GM04504 (cell line): ENCODE data around the gene DEDD2.

Experiments
- DNase-seq: peaks from one replicate; pipeline ENCODE4 v3.0.0-alpha.2; 2012; ENCODE audit warnings: low read depth

The DEDD2 gene

DNA sequence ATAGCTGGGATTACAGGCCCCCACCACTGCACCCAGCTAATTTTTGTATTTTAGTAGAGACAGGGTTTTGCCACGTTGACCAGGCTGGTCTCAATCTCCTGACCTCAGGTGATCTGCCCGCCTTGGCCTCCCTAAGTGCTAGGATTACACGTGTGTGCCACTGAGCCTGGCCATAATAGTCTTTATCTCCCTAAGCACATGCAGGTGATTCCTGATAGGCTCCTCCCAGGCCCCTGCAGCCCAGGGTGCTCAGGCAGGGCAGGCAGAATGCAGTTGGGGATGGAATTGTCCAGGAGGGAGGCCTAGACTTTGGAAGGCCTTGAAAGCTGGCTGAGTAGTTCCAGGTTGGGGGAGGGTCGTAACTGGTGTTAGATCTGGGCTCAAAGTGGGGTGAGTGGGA, 11.2 kb upstream of the DEDD2 start:
- no peak for DNase-seq

DNA sequence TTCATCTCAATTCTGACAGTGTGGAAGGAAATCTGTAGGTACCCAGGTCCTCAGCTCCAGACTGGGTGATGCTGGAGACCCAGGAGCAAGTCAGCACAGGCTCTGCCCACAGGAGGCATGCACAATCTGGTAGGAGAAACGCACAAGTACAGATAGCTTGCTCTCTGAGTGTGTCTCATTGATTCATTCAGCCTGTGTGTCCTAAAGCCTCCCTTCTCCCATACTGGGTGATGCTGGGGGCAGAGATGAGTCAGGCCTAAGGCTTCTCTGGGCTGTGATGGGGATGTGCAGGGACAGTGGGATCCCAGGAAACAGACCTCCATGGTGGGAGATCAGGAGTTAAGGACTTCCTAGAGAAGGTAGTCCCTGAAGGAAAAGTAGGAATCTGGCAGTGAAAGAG, 9.4 kb upstream of the DEDD2 start:
- DNase-seq = no peak

DNA sequence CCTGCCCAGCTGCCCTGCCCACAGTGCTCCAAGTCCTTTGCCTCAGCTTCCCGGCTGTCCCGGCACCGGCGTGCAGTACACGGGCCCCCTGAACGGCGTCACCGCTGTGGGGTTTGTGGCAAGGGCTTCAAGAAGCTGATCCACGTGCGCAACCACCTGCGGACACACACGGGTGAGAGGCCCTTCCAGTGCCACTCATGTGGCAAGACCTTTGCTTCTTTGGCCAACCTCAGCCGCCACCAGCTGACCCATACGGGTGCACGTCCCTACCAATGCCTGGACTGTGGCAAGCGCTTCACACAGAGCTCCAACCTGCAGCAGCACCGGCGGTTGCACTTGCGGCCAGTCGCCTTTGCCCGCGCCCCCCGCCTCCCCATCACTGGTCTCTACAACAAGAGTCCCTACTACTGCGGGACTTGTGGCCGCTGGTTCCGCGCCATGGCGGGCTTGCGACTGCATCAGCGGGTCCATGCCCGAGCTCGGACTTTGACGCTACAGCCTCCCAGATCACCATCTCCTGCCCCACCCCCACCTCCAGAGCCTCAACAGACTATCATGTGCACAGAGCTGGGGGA, 8.3 kb upstream of the DEDD2 start:
- DNase-seq = no peak

DNA sequence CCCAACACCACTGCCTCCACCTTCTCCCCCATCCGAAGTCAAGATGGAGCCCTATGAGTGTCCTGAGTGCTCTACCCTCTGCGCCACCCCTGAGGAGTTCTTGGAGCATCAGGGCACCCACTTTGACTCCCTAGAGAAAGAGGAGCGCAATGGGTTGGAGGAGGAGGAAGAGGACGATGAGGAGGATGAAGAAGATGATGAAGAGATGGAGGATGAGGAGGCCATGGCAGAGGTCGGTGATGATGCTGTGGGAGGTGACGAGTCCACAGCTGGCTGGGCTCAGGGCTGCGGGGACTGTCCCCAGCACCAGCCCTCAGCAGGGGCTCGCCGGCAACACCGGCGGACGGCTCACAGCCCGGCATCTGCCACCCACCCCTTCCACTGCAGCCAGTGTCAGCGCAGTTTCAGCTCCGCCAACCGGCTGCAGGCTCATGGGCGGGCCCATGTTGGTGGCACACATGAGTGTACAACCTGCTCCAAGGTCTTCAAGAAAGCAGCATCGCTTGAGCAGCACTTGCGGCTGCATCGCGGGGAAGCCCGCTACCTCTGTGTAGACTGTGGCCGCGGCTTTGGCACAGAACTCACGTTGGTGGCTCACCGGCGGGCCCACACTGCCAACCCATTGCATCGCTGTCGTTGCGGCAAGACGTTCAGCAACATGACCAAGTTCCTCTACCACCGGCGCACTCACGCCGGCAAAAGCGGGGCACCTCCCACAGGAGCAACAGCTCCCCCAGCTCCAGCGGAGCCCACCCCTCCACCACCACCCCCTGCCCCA, 7.7 kb upstream of the DEDD2 start:
- no peak for DNase-seq

DNA sequence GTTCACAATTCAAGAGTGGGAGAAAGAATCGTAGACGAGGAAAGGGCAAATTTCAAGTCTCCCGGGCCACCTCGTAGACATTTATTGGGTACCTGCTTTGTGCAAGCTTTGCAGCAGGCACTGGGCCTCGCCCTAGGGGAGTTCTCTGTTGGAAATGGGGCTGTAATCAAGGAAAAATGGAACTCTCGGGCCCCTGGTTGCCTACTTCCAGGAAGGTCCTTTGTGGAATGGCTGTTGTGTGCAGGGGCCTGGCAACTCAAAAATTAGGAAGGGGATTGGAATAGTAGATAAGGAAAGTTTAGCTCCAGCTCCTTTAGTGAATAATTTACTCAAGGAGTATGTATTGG, 3.2 kb upstream of the DEDD2 start:
- DNase-seq = no peak

DNA sequence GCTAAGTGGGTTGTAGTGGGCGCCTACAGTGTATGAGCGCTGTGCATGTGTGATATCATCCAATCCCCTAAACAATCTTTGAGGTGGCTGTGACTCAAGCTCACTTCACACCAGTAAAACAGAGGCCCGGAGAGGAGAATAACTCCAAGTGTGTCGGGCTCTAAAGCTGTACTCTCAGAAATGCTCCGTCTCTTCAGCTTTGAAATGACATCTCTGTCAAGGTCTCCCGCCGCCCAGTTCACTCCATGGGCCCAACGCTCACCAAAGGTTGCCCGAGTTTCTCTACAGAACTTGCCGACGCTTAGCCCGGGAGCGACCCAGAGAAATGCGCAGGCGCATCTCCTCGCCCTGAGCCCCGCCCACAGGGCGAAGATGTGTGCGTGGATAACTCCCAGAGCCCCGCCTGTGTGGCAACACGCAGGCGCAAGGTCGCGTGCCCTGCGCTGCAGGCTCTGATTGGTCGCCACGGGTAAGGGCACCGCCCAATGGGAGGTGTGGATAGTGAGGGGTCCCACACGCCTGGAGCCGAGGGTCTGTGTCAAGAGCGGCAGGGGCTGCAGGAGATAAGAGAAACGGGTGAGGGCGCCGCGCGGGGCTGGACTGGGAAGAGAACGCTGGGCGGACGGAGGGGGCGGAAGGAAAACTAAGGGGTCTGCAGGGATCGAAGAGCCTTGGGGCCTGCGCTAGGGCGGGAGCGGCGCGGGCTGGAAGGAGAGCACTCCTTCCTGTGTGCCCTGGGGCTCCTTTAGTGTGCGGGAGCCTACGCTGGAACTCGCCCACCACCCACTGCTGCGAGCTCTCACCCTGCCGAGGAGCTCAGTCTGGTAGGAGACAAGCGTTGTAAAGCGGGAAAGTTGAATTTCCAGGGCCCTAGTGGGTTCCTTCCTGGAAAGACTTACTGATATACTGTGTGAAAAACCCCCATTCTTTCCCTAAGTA, 2.6 kb upstream of the DEDD2 start, which contains the start of gene ZNF526:
Gene ZNF526, plus strand, starts transcription at position 501 of the 939 bp plus-strand sequence. CDS start 4,092 bp downstream, outside the sequence.
- DNase-seq = peak; percentile 94

DNA sequence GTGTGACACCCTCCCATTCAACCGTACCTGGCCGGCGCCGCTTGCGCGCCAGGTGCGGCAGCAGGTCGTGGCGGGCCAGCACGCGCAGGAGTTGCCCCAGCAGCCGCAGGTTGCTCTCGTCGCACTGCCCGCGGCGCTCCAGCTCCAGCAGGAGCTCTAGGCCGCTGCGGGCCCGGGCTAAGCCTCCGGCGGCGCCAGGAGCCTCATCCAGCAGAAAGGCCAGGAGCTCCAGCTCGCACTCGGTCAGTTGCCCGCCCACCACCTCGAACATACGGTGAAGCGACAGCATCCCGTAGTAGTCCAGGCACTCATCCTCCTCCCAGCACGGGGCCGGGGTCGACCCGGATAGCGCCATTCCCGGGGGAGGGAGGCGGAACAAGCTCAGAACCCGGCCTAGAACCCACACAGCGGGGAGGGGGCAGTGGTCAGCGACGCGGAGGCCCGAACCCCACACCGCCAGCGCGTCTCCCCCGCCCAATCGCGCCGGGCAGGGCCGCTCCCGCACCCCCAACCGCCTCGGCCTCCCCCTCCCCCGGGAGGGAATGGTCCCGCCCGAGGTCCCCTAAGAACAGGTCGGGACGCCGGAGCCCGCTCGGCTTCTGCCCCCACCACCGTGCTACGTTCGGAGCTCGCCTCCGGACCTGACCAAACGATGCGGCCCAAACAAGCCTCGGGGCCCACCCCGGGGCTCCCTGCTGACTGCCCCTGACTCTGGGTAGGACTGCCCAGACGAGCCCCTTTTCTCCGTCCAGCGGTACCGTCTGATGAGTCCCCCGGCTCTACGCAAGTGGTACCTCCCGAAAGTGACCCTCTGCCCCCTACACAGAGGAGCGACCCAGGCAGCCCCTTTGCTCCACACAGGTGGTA, 591 bp downstream of the DEDD2 start:
- DNase-seq = no peak

DNA sequence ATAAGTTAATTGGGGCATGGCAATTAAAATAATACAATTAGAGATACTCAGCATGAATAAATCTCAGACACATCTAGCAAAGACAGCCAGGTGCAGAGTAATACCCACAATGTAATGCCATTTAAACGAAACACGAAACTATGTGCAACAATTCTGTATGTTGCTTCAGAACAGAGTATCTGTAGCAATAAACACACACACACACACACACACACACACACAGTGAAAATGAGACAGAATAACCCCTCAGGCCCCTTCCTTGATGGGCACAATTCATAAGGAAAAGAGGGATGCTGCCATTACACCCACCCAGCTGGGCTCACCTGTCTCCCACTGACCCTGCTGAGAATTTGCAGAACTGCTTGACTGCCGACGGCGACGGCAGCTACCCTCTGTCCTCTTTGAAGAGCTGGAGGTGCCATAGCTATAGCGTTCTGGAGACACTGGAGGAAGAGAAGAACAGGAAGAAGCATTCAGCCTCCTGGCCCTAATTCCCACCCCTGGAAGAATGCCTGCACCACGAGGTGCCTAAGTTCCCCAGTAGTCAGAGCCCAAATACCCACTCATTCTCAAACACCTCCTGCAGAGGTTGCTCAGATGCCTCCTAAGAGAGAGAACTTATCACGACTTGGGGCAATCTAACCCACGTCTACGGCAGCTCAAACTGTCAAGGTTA, 2.5 kb downstream of the DEDD2 start:
- DNase-seq = no peak

DNA sequence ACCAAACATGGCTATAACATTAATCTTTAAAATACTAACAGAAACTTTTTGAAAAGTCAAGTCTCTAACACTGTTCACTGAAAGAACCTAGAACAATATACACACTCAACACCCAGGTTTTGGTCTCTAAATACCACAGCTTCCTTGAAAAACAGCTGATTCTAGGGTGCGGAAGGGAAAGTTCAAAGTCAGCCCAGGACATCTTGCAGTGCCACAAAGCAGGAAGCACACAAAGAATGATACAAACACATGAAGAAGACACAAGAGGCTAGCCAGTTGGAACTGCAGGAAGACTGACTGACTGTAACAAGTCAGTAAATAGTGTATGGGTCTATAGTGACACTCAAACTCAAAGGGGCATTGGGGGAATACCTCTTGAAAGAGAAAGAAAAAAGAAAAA, 4.6 kb downstream of the DEDD2 start:
- DNase-seq = no peak

DNA sequence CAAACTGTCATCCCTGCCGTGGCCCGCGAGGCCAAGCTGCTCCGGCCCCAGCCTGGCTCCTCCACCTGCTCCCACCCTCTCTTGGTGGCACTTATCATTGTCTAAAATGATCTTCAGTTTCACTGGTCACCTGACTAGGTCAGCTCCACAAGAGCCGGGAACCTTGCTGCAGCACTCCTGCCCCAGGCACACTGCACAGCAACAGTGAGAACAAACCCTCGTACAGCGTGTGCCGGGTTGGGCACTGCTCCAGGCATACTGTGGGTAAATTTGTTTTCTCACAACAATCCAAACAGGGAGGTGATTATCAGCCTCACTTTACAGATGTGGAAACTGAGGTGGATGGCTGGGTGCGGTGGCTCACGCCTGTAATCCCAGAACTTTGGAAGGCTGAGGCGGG, 8.9 kb downstream of the DEDD2 start:
- no peak for DNase-seq

DNA sequence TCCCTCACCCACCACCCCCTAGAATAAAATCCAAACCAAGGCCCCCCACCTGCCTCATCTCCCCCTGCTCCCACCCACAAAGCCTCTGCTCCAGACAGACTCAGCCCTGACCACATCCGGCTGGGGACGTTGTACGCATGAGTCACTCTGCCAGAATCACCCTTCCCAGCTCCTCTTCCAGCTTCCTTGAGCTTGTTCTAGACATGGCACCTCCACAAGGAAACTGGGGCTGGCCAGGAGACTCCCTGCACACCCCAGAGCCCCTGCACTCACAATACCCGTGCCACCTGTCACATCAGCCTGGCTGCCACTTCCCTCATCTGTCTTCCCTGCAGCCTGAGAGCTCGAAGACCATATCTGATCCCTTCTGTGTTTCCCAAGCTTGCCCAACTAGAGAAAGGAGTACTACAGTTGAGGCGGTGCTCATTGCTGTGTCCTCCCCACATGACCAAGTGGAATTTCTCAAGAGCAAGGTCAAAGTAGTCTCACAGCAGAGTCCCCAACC, 9.7 kb downstream of the DEDD2 start:
- DNase-seq = peak; percentile 57

DNA sequence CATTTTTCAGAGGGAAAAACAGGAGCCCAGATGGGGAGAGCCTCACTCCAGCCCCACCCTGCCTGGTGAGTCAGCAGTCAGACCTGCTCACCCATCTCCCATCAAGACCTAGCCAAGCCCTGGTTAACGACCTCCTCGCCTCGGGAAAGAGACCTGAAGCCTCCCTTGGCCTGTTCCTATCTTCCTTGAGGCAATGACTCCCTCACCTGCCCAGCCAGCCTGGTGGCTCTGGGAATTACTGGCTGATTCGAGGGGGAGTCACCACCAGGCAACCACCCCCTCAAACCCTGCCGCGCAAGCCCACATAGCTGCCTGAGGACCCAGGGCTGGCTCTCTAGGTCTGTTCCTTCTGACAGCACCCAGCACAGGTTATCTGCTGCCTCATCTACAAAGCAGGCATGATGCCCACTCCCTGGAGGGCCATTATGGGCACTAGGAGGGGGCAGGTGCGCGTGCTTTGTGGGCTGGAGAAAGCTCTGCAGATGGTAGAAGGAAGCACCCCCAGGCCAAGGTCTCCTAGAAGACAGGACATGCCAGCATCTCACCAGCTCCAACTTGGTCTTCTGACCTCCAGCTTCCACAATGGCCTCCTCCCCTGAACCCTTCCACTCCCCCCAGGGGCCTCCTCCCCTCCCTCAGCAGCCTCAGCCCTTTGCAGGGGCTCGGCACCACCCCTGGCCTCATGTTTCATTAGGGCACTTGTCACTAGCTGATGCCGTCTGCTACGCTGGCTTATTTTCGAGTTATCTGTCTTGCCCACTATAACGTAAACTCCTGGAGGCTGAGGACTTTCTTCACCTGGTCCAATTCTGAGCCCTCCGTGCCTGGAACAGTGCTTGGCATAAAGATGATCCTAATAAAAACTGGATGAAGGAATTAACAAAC, 10.4 kb downstream of the DEDD2 start:
- no peak for DNase-seq

DNA sequence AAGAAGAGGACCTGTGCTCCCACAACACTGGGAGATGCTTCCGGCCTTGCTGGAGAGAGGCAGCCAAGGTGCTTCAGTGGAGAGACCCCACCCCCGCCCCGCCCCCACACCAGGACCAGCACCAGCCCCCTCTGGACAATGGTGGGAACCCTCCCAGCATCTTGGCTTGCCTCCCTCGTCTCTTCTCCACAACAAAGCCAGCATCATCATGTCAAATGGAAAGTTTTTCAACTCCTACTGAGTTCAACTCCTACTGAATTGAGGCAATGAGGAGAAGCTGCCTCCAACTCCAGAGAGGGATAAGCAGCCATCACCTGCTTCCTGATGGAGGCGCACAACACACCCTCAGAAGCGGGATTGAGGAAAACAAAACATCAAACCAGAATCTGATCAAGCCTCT, 12.8 kb downstream of the DEDD2 start:
- DNase-seq = no peak

DNA sequence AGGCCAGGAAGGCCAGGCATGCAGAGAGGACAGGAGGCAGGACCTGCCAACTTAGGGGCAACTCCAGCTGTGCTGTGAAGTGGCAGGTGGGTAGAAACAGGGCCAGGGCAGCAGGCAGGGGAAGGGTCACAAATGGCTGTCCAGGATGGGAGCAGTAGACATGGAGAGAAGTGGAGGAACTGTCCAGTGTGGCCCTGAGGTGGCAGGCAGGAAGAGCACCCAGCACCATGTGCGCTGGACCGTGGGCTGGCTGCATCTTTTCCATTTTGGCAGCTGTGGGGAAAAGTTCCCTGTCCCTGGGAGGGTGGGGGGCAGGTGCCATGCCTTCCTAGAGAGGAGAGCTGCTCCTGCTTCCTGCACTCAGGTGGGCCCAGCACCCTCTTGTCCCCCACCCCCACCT, 13.8 kb downstream of the DEDD2 start:
- no peak for DNase-seq

DNA sequence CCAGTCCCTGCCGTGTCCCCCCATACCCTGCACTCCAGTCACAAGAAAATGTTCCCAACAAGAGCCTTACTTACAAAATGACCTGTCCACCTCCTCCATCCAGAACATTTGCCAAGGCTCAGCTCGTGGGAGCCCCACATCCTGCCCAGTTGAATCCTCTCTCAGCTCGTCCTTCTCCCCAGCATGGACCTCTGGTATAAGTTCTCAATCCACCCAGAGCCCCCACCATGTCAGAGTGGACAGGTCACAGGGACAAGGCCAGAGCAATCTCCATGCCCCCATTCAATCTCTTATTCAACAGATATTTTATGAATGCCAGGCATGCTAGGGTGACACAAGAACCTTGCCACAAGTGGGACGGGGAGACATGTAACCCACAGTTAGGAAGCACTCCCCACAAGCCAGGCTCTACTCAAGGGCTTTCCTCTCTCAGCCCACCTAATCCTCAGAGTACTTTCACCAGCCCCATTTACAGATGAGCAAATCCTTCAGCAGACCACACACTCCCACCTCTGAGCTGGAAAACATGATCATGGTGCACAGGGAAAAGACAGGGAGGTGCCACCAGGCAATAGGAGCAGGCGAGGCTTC, 15.1 kb downstream of the DEDD2 start:
- DNase-seq = no peak

DNA sequence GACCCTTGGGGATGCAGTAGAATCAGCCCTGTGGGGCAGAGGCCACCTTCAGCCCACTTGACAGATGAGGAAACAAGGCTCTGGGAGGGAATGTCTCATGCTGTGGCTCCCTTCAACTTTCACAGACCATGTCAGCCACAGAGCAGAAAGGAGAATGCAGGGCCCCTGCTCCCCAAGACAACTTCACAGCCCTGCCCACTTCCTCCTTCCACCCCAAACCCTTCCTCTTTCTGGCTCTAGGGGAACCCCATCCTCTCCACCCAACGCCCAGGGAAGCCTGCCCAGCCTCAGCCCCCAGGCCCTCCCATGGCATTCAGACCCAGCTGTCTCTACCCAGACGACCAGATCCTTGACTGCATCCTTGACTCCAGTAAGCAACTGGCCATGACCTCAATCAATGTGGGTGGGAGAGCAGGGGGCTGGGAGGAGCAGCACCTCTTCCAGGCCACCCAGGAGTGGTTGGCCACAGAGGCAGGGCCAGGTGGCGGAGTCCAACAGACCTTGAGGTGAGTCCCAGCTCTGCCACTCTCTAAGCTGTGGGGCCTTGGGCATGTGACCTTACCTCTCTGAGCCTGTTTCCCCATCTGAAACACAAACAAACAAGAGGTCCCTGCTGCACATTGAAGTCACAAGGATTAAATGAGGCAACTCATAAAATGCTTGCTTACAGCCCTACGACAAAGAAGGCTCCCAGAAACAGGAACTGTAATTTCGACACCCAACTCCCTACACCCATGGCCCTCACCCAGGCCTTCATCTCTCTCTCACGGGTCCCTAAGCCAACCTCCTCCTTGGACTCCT, 15.8 kb downstream of the DEDD2 start:
- no peak for DNase-seq

DNA sequence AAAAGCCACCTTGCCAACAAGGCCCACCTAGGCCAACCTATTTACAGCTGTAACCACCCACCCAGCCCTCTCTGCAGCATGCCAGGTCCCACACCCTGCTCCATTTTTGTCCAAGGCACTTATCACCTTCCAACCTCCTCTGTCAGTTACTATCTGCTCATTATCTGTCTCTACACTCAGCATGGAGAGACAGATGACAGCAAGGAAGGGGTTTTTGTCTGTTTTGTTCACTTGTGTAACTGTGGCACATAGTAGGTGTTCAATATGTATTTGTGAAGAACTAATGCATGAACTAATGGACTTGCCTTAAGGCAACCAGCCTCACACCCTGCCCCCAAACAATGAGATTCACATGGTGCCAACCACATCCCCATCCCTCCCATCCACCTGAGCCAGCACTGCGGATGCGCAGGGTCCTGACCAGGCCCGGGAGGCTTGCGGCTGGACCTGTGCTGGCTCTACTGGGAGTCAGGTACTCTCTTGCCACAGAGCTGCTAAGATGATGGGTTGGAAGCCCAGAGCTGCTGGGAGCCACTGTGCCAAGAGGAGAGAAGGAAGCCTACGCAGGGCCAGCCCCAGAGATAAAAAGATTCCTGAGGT, 17.3 kb downstream of the DEDD2 start:
- no peak for DNase-seq

DNA sequence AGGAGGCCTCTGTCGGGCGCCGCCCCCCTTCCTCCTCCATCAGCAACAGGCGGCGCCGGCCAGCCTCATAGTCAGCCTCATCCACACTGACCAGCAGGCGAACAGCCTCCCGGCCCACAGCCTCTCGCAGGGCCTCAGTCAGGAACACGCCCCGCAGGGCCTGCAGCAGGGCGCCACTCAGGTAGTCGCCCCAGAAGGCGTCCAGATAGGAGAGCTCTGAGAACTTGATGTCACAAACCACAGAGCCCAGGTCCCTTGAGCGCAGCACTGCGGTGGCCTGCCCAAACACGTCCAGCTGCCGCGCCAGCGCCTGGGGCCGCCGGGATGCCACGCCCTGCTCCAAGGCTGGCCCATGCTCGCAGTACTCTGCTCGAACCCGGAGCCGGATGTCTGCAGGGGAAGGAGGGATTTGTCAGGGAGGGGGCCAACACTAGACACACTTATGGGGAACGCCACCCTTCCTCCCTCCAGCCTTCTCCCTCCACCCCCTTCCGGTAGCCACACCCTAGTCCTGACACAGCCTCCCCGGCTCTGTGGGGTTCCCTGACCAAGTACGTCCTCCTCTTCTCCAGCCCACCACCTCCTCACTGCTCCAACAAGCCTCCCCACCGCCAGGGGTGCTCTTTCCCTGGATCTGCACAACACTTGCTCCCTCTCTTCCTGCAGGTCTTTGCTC, 17.9 kb downstream of the DEDD2 start:
- no peak for DNase-seq
